Measurements from ENCODE around the gene KCNK5. TPM values are rescaled to one million over a fixed set of nuclear protein-coding genes. Genes with fewer than 3 reads are reported as not detected.

KCNK5 gene
- total RNA-seq, 4 donors from 2014 or later: 0.07 to 0.22 (median 0.20) TPM; not detected in 1

GRCh38 chr6:39225946-39226437 lies 3.3 kb downstream of the KCNK5 start:
- ATAC-seq (no peak), DNase-seq (no peak)
- Histone ChIP-seq H3K4me3 (no peak overlapping the region), H3K27ac (no peak overlapping the region), H3K27me3 (peaks cover 26 to 31% (median 27%) of the 10 kb centered on the region in 3 donors), H3K9me3 (no peaks in the 10 kb centered on the region), H3K36me3 (no peaks in the 10 kb centered on the region), H3K4me1 (no peaks in the 10 kb centered on the region)
- in situ Hi-C loops (cut with MboI; ENCODE audit: low sequenced_read_pairs in 4 of 4) (no loop called here), intact Hi-C loops (cut with DNase I; ENCODE audit: low total_unique reads) (no loop called here)
- no peak for TF ChIP-seq POLR2A (IDR thresholded peaks at IDR 0.05)
- no peak for TF ChIP-seq CTCF (IDR thresholded peaks at IDR 0.05 in 4 of 5, conservative IDR thresholded peaks at IDR 0.05 in 1 of 5)

- H3K4me3 ChIP-seq: no peak overlapping the region
- in situ Hi-C loops (cut with MboI; ENCODE audit: low sequenced_read_pairs in 4 of 4): no loop called here
- peaks cover 26 to 31% (median 27%) of the 10 kb centered on the region in 3 donors for H3K27me3 ChIP-seq
Observed at GRCh38 chr6:39225543-39225942, 3.7 kb downstream of the KCNK5 start.

GRCh38 chr6:39224523-39225182 lies 4.6 kb downstream of the KCNK5 start:
- Histone ChIP-seq H3K4me3 (no peak overlapping the region), H3K4me1 (no peaks in the 10 kb centered on the region)
- no peak for ATAC-seq

More at GRCh38 chr6:39225543-39225942, 3.7 kb downstream of the KCNK5 start:
- no peak overlapping the region for H3K27ac ChIP-seq
- ATAC-seq (no peak), DNase-seq (no peak)
- no peaks in the 10 kb centered on the region for H3K9me3 ChIP-seq
- TF ChIP-seq POLR2A (IDR thresholded peaks at IDR 0.05): no peak
- H3K4me1 ChIP-seq: no peaks in the 10 kb centered on the region
- intact Hi-C loops (cut with DNase I; ENCODE audit: low total_unique reads): no loop called here
- no peaks in the 10 kb centered on the region for H3K36me3 ChIP-seq

GRCh38 chr6:39224011-39224410 lies 5.3 kb downstream of the KCNK5 start:
- DNase-seq (no peak), ATAC-seq (no peak)
- in situ Hi-C loops (cut with MboI; ENCODE audit: low sequenced_read_pairs in 4 of 4): no loop called here
- no peak for TF ChIP-seq POLR2A (IDR thresholded peaks at IDR 0.05)
- no peak for TF ChIP-seq CTCF (IDR thresholded peaks at IDR 0.05 in 4 of 5, conservative IDR thresholded peaks at IDR 0.05 in 1 of 5)
- Histone ChIP-seq H3K4me3 (no peak overlapping the region), H3K9me3 (no peaks in the 10 kb centered on the region), H3K27ac (no peak overlapping the region), H3K36me3 (no peaks in the 10 kb centered on the region), H3K4me1 (no peaks in the 10 kb centered on the region), H3K27me3 (peaks cover 20 to 25% (median 25%) of the 10 kb centered on the region in 3 donors)
- intact Hi-C loops (cut with DNase I; ENCODE audit: low total_unique reads): no loop called here

More at GRCh38 chr6:39224523-39225182, 4.6 kb downstream of the KCNK5 start:
- H3K27me3 ChIP-seq: peaks cover 26 to 31% (median 27%) of the 10 kb centered on the region in 3 donors
- no peak for TF ChIP-seq POLR2A (IDR thresholded peaks at IDR 0.05)
- no peak for TF ChIP-seq CTCF (IDR thresholded peaks at IDR 0.05 in 4 of 5, conservative IDR thresholded peaks at IDR 0.05 in 1 of 5)
- intact Hi-C loops (cut with DNase I; ENCODE audit: low total_unique reads): no loop called here
- no peaks in the 10 kb centered on the region for H3K9me3 ChIP-seq
- H3K27ac ChIP-seq: no peak overlapping the region
- H3K36me3 ChIP-seq: no peaks in the 10 kb centered on the region
- DNase-seq: no peak
- in situ Hi-C loops (cut with MboI; ENCODE audit: low sequenced_read_pairs in 4 of 4): no loop called here

GRCh38 chr6:39223555-39223954 lies 5.7 kb downstream of the KCNK5 start:
- Histone ChIP-seq H3K36me3 (no peaks in the 10 kb centered on the region), H3K4me3 (no peak overlapping the region), H3K27me3 (peaks cover 16 to 21% (median 20%) of the 10 kb centered on the region in 3 donors), H3K27ac (no peak overlapping the region), H3K4me1 (no peaks in the 10 kb centered on the region), H3K9me3 (no peaks in the 10 kb centered on the region)
- ATAC-seq: no peak
- intact Hi-C loops (cut with DNase I; ENCODE audit: low total_unique reads) (no loop called here), in situ Hi-C loops (cut with MboI; ENCODE audit: low sequenced_read_pairs in 4 of 4) (no loop called here)
- TF ChIP-seq POLR2A (IDR thresholded peaks at IDR 0.05) (no peak), CTCF (IDR thresholded peaks at IDR 0.05 in 4 of 5, conservative IDR thresholded peaks at IDR 0.05 in 1 of 5) (no peak)
- no peak for DNase-seq

Data from gastrocnemius medialis (tissue), 4 donors.